GM12864 (cell line): ENCODE data around the gene RBPJL.

Source experiments
- DNase-seq: peaks from one replicate; pipeline ENCODE4 v3.0.0-alpha.2; 2011; ENCODE audit warnings: low read depth
- H3K4me3 ChIP-seq: 2 replicates; pipeline ENCODE4 v1.5.1; 2011; ENCODE audit warnings: mild to moderate bottlenecking, low read depth, low read length, control low read depth
- CTCF ChIP-seq: IDR thresholded peaks from 2 replicates; pipeline ENCODE4 v1.5.1; 2011; ENCODE audit warnings: low read depth, mild to moderate bottlenecking, moderate library complexity, low read length, control low read depth, inconsistent platforms; ENCODE audit errors: missing control alignments

The RBPJL gene

GRCh38 chr20:45367126-45367525 is 60.5 kb downstream of the RBPJL start:
- no peak overlapping the region for H3K4me3 ChIP-seq
- DNase-seq, result no peak
- no peak for TF ChIP-seq CTCF
